MM.1S (cell line): ENCODE data around the gene CIB2.

Source experiments
- CTCF ChIP-seq: fragments of 300-600 bp; sonication (generic); IDR thresholded peaks from 2 replicates; pipeline ENCODE4 v1.5.1; 2016; ENCODE audit warnings: antibody characterized with exemption, low read length, mixed read lengths
- EZH2 ChIP-seq: fragments of 300-600 bp; sonication (generic); optimal IDR thresholded peaks from 2 replicates; pipeline ENCODE3; 2017; ENCODE audit warnings: low read depth, mild to moderate bottlenecking, antibody characterized with exemption, low read length, mixed read lengths

DNA sequence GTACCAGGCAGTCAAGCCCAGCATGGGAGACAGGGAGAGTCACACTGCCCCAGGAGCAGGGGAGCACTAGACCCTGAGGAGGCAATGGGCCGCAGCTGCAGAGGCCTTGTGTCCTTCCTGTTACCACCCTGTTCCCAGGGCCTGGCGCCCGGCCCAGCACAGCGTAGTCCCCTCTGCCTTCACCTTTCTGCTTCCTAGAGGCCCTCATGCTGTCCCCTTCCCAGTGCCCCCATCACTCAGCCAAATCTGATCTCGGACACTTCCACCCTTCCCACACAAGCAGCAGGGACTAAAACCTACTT, 46.8 kb downstream of the CIB2 start:
- TF ChIP-seq EZH2 (no peak), CTCF (no peak)
